Muscle of leg (tissue), 16 donors: ENCODE measurements around the gene HHLA2. TPM values are rescaled to one million over a fixed set of nuclear protein-coding genes. Genes with fewer than 3 reads are reported as not detected.
"Not testable (repeated sequence)": the region's sequence is repeated elsewhere in the genome, so short reads cannot be mapped to it uniquely, and the experiment has no call there.

Source experiments
- DNase-seq: peaks from one replicate; pipeline ENCODE4 v3.0.0; 2013
- H3K27ac ChIP-seq: one replicate; pipeline ENCODE4 v1.5.1; 2013; ENCODE audit warnings: mild to moderate bottlenecking, low read length, control low read depth
- H3K27me3 ChIP-seq: one replicate; pipeline ENCODE4 v1.6.1; 2013; ENCODE audit warnings: low read length; ENCODE audit not compliant: control insufficient read depth, insufficient read depth
- H3K36me3 ChIP-seq: one replicate; pipeline ENCODE4 v1.6.1; 2013; ENCODE audit warnings: low read length; ENCODE audit not compliant: control insufficient read depth, insufficient read depth
- H3K4me1 ChIP-seq: one replicate; pipeline ENCODE4 v1.6.1; 2013; ENCODE audit warnings: low read length; ENCODE audit not compliant: control insufficient read depth, insufficient read depth
- H3K4me3 ChIP-seq: one replicate; pipeline ENCODE4 v1.5.1; 2013; ENCODE audit warnings: low read length, control low read depth
- H3K9me3 ChIP-seq: replicated peaks from 2 replicates; pipeline ENCODE4 v1.6.1; 2013; ENCODE audit warnings: low read depth, low read length; ENCODE audit not compliant: control insufficient read depth
- WGBS: methylation state at CpG from one replicate; pipeline ENCODE4 v1.1.5; 2013; ENCODE audit warnings: missing lambda C conversion rate; ENCODE audit not compliant: insufficient coverage; 5-methylcytosine and 5-hydroxymethylcytosine counted together
- long read RNA-seq, 11 donors: transcript quantifications; one replicate each; lab custom pipeline, GENCODE V29; 2026
- polyA plus RNA-seq, 8 donors: library from polyadenylated mRNA; unstranded; fragments of 120-200 nt; gene quantifications; one replicate each; pipeline versions ENCODE4 v1.2.1 to v1.2.3, GENCODE V29; 2013; ENCODE audit warnings: inconsistent platforms in 1 of 8, low replicate concordance in 1 of 8; ENCODE audit not compliant: insufficient read length in 8 of 8, insufficient read depth in 1 of 8
- total RNA-seq: library from RNA; stranded (reverse); fragments of 120-200 nt; gene quantifications from one replicate; pipeline ENCODE4 v1.2.4, GENCODE V29; 2013

HHLA2 gene, protein sequence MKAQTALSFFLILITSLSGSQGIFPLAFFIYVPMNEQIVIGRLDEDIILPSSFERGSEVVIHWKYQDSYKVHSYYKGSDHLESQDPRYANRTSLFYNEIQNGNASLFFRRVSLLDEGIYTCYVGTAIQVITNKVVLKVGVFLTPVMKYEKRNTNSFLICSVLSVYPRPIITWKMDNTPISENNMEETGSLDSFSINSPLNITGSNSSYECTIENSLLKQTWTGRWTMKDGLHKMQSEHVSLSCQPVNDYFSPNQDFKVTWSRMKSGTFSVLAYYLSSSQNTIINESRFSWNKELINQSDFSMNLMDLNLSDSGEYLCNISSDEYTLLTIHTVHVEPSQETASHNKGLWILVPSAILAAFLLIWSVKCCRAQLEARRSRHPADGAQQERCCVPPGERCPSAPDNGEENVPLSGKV
- total RNA-seq = not detected
- 1 to 10 TPM in 2 of 8 donors, not detected in 6; 1.1 to 9.9 TPM for polyA plus RNA-seq
- long read RNA-seq, donor 1 = 0 reads
- long read RNA-seq, donor 2 = 0 reads
- long read RNA-seq, donor 3, partial matches to known transcripts = 0 of 1 reads
- long read RNA-seq, donor 3, other reads (novel, unspliced or antisense) = 0 of 1 reads
- long read RNA-seq, donor 4 = 0 reads
- long read RNA-seq, donor 5 = 0 reads
- long read RNA-seq, donor 6 = 0 reads
- long read RNA-seq, donor 7 = 0 reads
- long read RNA-seq, donor 8 = 0 reads
- long read RNA-seq, donor 9 = 0 reads
- long read RNA-seq, donor 10 = 0 reads
- long read RNA-seq, donor 11 = 0 reads

DNA sequence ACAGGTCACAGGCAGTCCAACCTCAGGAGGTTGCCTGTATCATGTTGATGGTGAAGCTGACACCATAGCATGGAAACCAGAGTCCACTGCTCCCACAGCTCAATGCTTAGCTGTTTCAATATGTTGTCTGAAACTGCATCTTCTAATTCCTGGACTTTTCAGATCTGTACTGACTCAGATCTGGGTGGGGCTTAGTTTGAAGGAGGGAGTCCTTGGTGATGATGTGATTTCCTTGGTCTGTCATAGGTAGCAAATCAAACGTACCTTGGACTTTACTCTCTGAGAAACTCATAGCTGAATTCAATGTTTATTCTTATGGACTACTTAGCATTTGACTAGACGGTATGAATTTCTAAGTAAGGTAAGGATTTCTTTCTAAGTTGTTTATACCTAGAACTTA lies at the start of gene HHLA2:
TSS of gene HHLA2 (plus strand) at position 310 of the 400 bp plus-strand sequence. CDS start 55,266 bp downstream, outside the sequence.
- WGBS = no CpG with 5 or more reads among the region's 2 CpGs
- H3K9me3 ChIP-seq = peaks cover 2% of the 10 kb centered on the region
- H3K27me3 ChIP-seq = no peaks in the 10 kb centered on the region
- no peak within 1 kb of the TSS for H3K27ac ChIP-seq
- no peaks in the 10 kb centered on the region for H3K4me1 ChIP-seq
- no peaks in the 10 kb centered on the region for H3K36me3 ChIP-seq
- H3K4me3 ChIP-seq = no peak within 1 kb of the TSS
- DNase-seq = no peak

DNA sequence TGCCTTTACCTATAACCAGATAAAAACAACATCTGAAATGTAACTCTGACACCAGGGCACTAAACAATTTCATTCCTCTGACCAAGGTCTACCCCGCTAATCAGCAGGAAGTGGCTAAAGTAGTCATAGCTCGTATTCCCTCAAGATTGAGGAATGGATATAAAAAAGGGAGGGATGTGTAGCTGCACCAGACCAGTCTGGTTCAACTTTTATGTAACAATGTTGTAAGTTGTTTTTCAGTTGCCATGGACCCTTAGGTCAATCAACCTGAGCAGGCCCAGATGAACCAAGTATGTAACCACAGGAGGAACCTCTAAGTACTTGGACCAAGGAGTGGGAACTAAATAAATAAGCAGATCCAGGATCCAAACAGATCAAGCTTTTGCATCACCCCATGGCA lies 45.7 kb upstream of the HHLA2 start:
- Histone ChIP-seq H3K36me3 (no peaks in the 10 kb centered on the region), H3K4me3 (no peak overlapping the region), H3K27ac (no peak overlapping the region), H3K27me3 (no peaks in the 10 kb centered on the region), H3K4me1 (no peaks in the 10 kb centered on the region), H3K9me3 (no peaks in the 10 kb centered on the region)
- WGBS = no CpG with 5 or more reads among the region's 2 CpGs
- no peak for DNase-seq

DNA sequence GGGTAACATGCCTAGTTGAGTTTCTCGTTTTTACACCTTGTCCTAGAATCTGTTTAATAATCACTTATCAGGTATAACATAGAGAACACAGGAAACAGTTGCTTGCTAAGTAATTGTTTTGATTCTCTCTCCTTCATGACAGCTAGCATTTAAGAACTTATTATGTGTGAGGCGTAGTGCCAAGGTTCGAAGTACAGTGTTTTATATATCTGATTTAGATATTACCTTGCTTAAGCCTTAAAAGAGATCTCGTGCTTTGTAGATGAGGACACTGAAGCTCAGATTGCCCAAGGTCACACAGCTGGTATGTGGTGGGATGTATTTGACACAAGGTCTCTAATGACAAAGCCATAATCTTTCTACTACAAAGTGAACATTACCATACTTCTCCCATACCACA lies 45.1 kb upstream of the HHLA2 start:
- WGBS = no CpG with 5 or more reads among the region's 4 CpGs
- Histone ChIP-seq H3K4me3 (no peak overlapping the region), H3K36me3 (no peaks in the 10 kb centered on the region), H3K4me1 (no peaks in the 10 kb centered on the region), H3K9me3 (no peaks in the 10 kb centered on the region), H3K27ac (no peak overlapping the region), H3K27me3 (no peaks in the 10 kb centered on the region)
- DNase-seq = no peak

DNA sequence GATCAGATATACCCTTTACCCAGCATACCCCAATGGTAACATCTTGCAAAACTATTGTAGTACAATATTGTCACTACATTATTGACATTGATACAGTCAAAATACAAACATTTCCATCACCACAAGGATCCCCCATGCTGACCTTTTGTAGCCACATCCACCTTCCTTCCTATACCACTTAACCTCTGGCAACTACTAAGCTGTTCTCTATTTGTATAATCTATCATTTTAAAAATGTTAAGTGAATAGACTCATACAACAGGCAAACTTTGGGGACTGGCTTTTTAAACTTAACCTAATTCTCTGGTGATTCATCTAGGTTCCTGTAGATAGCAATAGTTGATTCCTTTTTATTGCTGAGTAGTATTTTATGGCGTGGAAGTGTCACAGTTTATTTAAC lies 44.5 kb upstream of the HHLA2 start:
- no peak for DNase-seq
- no peak overlapping the region for H3K4me3 ChIP-seq
- WGBS = no CpG with 5 or more reads among the region's 1 CpG
- no peak overlapping the region for H3K27ac ChIP-seq
- no peaks in the 10 kb centered on the region for H3K4me1 ChIP-seq
- H3K36me3 ChIP-seq = no peaks in the 10 kb centered on the region
- H3K27me3 ChIP-seq = no peaks in the 10 kb centered on the region
- no peaks in the 10 kb centered on the region for H3K9me3 ChIP-seq

DNA sequence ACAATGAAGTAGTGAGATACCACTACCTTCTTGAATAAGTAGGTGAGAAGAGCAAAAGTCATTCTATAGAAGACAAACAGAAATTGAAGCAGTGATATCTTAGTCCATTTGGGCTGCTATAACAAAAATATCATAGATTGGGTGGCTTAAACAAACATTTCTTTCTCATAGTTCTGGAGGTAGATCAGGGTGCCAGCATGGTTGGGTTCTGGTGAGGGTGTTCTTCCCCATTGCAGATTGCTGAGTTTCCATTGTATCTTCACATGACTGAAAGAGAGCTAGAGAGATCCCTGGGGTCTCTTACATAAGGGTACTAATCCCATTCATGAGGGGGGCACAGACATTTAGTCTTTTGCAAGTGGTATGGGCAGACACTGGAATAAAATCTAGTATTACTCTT lies 41.2 kb upstream of the HHLA2 start:
- H3K27me3 ChIP-seq = no peaks in the 10 kb centered on the region
- H3K9me3 ChIP-seq = no peaks in the 10 kb centered on the region
- no peak overlapping the region for H3K27ac ChIP-seq

DNA sequence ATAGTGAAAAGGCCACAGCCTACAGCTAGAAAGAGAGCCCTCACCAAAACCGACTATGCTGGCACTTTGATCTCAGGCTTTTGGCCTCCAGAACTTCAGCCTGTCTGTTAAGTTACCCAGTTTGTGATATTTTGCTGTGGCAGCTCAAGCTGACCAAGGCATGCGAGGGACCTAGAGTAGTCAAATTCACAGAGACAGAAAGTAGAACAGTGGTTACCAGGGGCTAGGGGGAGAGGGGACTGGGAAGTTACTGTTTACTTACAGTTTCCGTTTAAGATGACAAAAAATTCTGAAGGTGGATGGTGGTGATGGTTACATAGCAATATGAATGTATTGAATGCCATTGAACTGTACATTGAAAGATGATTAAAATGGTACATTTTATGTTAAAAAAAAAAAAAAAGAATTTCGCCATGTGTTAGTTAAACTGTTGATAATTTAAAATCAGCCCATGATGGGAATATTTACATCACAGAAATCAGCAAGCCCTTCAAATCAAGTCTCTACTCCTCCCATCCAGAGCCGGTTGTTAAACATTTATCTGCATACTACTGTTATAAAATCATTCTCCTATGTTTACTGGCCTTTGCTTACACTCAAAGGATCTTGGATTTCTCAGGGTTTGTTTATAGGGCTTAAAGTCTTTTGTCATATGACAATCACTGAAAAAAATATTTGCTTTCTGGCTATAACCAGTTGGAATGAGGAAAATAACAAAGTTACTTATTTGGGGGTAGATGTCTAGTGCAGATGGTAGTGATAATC lies 31.6 kb upstream of the HHLA2 start:
- H3K4me3 ChIP-seq, H3K27me3 ChIP-seq, H3K4me1 ChIP-seq, H3K36me3 ChIP-seq, DNase-seq, H3K27ac ChIP-seq, H3K9me3 ChIP-seq: not testable (repeated sequence)
- 90% methylated on average over 2 of the region's 5 CpGs for WGBS

More for the DNA sequence above, 41.2 kb upstream of the HHLA2 start:
- DNase-seq = no peak
- H3K4me1 ChIP-seq = no peaks in the 10 kb centered on the region
- no peaks in the 10 kb centered on the region for H3K36me3 ChIP-seq
- no peak overlapping the region for H3K4me3 ChIP-seq

DNA sequence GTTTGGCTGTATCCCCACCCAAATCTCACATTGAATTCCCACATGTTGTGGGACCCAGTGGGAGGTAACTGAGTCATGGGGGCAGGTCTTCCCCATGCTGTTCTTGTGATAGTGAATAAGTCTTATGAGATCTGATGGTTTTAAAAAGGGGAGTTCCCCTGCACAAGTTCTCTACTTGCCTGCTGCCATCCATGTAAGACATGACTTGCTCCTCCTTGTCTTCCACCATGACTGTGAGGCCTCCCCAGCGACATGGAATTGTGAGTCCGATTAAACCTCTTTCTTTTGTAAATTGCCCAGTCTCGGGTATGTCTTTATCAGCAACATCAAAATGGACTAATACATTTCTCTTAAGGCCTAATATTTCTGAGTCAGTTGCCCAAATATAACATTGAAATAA lies 28.1 kb upstream of the HHLA2 start:
- H3K36me3 ChIP-seq, H3K27ac ChIP-seq, DNase-seq, H3K4me3 ChIP-seq, H3K9me3 ChIP-seq, H3K4me1 ChIP-seq, H3K27me3 ChIP-seq: not testable (repeated sequence)
- WGBS = 100% methylated on average over 2 of the region's 3 CpGs

DNA sequence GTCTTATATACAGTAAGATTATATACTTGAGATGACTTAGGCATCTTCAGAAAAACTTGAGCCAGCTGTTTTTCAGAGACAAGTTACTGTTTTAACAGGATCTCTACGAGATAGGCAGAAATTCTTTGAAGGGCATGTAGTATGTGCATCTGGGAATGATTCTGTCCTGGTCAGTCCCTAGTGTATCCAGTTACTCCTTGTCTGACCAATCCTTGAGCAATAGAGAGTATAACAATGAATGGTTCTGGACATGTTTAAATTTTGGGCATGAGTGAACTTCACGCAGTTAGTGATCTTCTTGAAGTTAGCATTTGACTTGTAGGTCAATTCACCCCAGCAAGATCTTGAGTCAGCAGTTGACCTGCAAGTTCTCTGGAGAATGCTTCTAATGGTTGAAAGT lies 24.7 kb upstream of the HHLA2 start:
- no peaks in the 10 kb centered on the region for H3K4me1 ChIP-seq
- H3K27ac ChIP-seq = no peak overlapping the region
- H3K36me3 ChIP-seq = no peaks in the 10 kb centered on the region
- H3K4me3 ChIP-seq = no peak overlapping the region
- WGBS = 0% methylated on average over 1 of the region's 2 CpGs
- no peak for DNase-seq
- no peaks in the 10 kb centered on the region for H3K9me3 ChIP-seq
- no peaks in the 10 kb centered on the region for H3K27me3 ChIP-seq

DNA sequence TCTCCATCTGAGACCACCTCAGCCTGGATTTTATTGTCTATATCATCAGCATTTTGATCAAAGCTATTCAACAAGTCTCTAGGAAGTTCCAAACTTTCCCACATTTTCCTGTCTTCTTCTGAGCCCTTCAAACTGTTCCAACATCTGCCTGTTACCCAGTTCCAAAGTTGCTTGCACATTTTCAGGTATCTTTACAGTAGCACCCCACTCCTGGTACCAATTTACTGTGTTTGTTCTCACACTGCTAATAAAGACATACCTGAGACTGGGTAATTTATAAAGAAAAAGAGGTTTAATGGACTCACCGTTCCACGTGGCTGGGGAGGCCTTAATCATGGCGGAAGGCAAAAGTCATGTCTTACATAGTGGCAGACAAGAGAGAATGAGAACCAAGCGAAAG lies 17.3 kb upstream of the HHLA2 start:
- H3K4me1 ChIP-seq, H3K4me3 ChIP-seq, H3K27me3 ChIP-seq, H3K27ac ChIP-seq, H3K36me3 ChIP-seq, DNase-seq: not testable (repeated sequence)
- peaks cover 14% of the 10 kb centered on the region for H3K9me3 ChIP-seq
- WGBS = no CpG with 5 or more reads among the region's 4 CpGs

DNA sequence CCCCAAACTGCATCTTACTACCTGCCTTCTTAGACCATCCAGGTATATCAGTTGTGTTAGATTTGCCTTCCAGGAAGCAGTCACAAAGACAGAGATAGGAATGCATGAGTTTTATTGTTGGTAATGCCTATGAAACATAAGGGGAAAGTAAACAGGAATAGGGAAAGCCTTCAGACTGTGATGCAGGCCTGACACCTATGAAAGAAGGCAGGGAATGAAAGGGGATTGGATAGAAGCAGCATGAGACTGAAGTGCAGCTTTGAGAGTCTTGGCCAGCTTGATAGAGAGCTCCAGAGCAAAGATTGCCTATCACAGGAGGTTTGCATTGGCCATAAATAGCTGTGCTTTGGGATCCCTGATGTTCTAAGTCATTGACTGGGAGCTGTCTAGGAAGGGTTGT lies 15.9 kb upstream of the HHLA2 start:
- Histone ChIP-seq H3K36me3 (no peaks in the 10 kb centered on the region), H3K27ac (no peak overlapping the region), H3K4me1 (no peaks in the 10 kb centered on the region), H3K27me3 (no peaks in the 10 kb centered on the region), H3K4me3 (no peak overlapping the region), H3K9me3 (peaks cover 14% of the 10 kb centered on the region)
- no peak for DNase-seq
